ENCODE data around the gene HYCC2.
A peak's percentile ranks its signal among the peaks of the same experiment; 100 is the strongest.
"Not testable (repeated sequence)": the region's sequence is repeated elsewhere in the genome, so short reads cannot be mapped to it uniquely, and the experiment has no call there.

HYCC2 gene

DNA sequence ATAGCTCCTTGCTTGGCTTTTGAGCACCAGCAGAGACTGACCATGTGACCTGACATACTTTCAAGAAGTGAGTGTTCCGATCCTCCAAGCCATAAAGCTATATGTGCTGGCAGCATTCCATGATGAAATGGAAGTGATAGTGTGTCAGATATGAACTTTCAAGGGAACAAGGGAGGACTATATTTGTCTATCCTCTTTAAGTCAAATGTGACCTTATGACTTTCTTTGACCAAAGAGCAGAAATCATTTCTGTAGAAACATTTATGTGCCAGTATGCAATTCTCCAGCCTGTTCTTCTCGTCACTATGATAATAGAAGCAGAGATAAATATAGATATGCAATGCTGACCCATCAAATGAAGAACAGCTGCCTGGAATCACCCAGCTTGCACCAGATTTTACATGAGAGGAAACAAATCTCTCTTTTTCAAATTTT, 14.4 kb downstream of the HYCC2 start:
- TF ChIP-seq, protein P1, sequence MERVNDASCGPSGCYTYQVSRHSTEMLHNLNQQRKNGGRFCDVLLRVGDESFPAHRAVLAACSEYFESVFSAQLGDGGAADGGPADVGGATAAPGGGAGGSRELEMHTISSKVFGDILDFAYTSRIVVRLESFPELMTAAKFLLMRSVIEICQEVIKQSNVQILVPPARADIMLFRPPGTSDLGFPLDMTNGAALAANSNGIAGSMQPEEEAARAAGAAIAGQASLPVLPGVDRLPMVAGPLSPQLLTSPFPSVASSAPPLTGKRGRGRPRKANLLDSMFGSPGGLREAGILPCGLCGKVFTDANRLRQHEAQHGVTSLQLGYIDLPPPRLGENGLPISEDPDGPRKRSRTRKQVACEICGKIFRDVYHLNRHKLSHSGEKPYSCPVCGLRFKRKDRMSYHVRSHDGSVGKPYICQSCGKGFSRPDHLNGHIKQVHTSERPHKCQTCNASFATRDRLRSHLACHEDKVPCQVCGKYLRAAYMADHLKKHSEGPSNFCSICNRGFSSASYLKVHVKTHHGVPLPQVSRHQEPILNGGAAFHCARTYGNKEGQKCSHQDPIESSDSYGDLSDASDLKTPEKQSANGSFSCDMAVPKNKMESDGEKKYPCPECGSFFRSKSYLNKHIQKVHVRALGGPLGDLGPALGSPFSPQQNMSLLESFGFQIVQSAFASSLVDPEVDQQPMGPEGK (CRISPR knock-in tag; IDR thresholded peaks at IDR 0.05; ENCODE audit: borderline replicate concordance), result no peak
- 0 out of 2 replicates have a peak, but pooled peaks have one; percentile 15 for TF ChIP-seq ISL1 (CRISPR knock-in tag; IDR thresholded peaks at IDR 0.05)
- ATAC-seq, result peak; percentile 84

DNA sequence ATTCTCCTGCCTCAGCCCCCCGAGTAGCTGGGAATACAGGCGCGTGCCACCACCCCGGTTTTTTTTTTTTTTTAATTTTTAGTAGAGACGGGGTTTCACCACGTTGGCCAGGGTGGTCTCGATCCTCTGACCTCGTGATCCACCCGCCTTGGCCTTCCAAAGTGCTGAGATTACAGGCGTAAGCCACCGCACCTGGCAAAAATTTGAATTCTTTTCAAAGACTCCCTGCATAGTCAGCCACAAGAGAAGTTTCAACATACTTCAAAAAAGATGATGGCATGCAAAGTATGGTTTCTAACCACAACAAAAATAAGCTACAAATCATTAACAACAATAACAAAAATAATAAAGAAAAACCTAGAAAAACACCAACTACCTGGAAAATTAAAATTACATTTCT, 22.0 kb downstream of the HYCC2 start:
- TF ChIP-seq ZNF8 (CRISPR knock-in tag; IDR thresholded peaks at IDR 0.05), result no peak
- TF ChIP-seq BACH2 (CRISPR knock-in tag; IDR thresholded peaks at IDR 0.05; ENCODE audit: borderline replicate concordance), result no peak
- no peak for TF ChIP-seq ZNF70 (CRISPR knock-in tag; IDR thresholded peaks at IDR 0.05)
- TF ChIP-seq RARB (CRISPR knock-in tag; IDR thresholded peaks at IDR 0.05), result no peak
- no peak for TF ChIP-seq ARNTL (CRISPR knock-in tag; IDR thresholded peaks at IDR 0.05; ENCODE audit: borderline replicate concordance, low read depth)
- TF ChIP-seq, protein P1 (CRISPR knock-in tag; IDR thresholded peaks at IDR 0.05; ENCODE audit: borderline replicate concordance), result no peak
- no peak for TF ChIP-seq PPARA (CRISPR knock-in tag; IDR thresholded peaks at IDR 0.05; ENCODE audit: borderline replicate concordance)
- no peak for TF ChIP-seq ZFP30 (CRISPR knock-in tag; IDR thresholded peaks at IDR 0.05)
- TF ChIP-seq ISL1 (CRISPR knock-in tag; IDR thresholded peaks at IDR 0.05), result no peak
- TF ChIP-seq, protein P2, sequence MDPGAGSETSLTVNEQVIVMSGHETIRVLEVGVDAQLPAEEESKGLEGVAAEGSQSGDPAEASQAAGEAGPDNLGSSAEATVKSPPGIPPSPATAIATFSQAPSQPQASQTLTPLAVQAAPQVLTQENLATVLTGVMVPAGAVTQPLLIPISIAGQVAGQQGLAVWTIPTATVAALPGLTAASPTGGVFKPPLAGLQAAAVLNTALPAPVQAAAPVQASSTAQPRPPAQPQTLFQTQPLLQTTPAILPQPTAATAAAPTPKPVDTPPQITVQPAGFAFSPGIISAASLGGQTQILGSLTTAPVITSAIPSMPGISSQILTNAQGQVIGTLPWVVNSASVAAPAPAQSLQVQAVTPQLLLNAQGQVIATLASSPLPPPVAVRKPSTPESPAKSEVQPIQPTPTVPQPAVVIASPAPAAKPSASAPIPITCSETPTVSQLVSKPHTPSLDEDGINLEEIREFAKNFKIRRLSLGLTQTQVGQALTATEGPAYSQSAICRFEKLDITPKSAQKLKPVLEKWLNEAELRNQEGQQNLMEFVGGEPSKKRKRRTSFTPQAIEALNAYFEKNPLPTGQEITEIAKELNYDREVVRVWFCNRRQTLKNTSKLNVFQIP (CRISPR knock-in tag; IDR thresholded peaks at IDR 0.05; ENCODE audit: borderline replicate concordance, low read depth), result no peak
- TF ChIP-seq GLIS3 (CRISPR knock-in tag; IDR thresholded peaks at IDR 0.05), result no peak
- TF ChIP-seq, protein P3, sequence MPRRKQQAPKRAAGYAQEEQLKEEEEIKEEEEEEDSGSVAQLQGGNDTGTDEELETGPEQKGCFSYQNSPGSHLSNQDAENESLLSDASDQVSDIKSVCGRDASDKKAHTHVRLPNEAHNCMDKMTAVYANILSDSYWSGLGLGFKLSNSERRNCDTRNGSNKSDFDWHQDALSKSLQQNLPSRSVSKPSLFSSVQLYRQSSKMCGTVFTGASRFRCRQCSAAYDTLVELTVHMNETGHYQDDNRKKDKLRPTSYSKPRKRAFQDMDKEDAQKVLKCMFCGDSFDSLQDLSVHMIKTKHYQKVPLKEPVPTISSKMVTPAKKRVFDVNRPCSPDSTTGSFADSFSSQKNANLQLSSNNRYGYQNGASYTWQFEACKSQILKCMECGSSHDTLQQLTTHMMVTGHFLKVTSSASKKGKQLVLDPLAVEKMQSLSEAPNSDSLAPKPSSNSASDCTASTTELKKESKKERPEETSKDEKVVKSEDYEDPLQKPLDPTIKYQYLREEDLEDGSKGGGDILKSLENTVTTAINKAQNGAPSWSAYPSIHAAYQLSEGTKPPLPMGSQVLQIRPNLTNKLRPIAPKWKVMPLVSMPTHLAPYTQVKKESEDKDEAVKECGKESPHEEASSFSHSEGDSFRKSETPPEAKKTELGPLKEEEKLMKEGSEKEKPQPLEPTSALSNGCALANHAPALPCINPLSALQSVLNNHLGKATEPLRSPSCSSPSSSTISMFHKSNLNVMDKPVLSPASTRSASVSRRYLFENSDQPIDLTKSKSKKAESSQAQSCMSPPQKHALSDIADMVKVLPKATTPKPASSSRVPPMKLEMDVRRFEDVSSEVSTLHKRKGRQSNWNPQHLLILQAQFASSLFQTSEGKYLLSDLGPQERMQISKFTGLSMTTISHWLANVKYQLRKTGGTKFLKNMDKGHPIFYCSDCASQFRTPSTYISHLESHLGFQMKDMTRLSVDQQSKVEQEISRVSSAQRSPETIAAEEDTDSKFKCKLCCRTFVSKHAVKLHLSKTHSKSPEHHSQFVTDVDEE (CRISPR knock-in tag; IDR thresholded peaks at IDR 0.05), result no peak
- no peak for TF ChIP-seq OSR1 (CRISPR knock-in tag; IDR thresholded peaks at IDR 0.05)
- TF ChIP-seq, protein P4, sequence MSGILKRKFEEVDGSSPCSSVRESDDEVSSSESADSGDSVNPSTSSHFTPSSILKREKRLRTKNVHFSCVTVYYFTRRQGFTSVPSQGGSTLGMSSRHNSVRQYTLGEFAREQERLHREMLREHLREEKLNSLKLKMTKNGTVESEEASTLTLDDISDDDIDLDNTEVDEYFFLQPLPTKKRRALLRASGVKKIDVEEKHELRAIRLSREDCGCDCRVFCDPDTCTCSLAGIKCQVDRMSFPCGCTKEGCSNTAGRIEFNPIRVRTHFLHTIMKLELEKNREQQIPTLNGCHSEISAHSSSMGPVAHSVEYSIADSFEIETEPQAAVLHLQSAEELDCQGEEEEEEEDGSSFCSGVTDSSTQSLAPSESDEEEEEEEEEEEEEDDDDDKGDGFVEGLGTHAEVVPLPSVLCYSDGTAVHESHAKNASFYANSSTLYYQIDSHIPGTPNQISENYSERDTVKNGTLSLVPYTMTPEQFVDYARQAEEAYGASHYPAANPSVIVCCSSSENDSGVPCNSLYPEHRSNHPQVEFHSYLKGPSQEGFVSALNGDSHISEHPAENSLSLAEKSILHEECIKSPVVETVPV (CRISPR knock-in tag; IDR thresholded peaks at IDR 0.05), result no peak
- TF ChIP-seq TCF4 (CRISPR knock-in tag; IDR thresholded peaks at IDR 0.05; ENCODE audit: borderline replicate concordance), result no peak
- ATAC-seq, result no peak

DNA sequence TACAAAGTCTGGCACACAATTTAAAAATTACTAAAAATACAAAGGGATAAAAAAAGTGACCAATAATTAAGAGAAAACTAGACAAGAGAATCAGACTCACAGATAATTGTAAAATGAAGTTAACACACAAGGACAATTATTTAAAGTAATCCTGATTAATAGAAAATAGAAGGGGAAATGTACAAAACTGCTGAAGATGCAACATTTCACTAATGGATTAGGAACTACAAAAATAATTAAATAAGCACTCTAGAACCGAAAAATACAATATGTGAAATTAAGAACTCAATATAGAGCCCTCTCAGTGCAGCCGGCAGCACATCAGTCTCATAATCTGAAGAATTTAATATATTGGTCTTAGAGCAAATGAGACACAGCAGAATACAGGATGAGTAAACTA, 24.6 kb downstream of the HYCC2 start:
- TF ChIP-seq, protein P4 (CRISPR knock-in tag; IDR thresholded peaks at IDR 0.05), result no peak
- TF ChIP-seq BACH2 (CRISPR knock-in tag; IDR thresholded peaks at IDR 0.05; ENCODE audit: borderline replicate concordance) (no peak), ZNF565 (CRISPR knock-in tag; conservative IDR thresholded peaks at IDR 0.05; ENCODE audit: low read depth) (no peak)
- ATAC-seq, result no peak

DNA sequence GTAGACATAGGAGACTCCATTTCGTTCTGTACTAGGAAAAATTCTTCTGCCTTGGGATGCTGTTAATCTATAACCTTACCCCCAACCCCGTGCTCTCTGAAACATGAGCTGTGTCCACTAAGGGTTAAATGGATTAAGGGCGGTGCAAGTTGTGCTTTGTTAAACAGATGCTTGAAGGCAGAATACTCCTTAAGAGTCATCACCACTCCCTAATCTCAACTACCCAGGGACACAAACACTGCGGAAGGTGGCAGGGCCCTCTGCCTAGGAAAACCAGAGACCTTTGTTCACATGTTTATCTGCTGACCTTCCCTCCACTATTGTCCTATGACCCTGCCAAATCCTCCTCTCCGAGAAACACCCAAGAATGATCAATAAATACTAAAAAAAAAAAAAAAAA, 28.4 kb downstream of the HYCC2 start:
- ATAC-seq, result not testable (repeated sequence)

DNA sequence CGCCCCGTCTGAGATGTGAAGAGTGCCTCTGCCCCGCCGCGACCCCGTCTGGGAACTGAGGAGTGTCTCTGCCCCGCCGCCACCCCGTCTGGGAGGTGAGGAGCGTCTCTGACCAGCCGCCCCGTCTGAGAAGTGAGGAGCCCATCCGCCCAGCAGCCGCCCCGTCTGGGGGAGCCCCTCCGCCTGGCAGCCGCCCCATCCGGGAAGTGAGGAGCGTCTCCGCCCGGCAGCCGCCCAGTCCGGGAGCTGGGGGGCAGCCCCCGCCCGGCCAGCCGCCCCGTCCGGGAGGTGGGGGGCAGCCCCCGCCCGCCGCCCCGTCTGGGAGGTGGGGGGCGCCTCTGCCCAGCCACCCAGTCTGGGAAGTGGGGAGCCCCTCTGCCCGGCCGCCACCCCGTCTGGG, 29.0 kb downstream of the HYCC2 start:
- not testable (repeated sequence) for ATAC-seq
